Large intestine (tissue), 3 donors: ENCODE data around the gene KDM6A. TPM values are rescaled to one million over a fixed set of nuclear protein-coding genes. Genes with fewer than 3 reads are reported as not detected.
"Not testable (repeated sequence)": the region's sequence is repeated elsewhere in the genome, so short reads cannot be mapped to it uniquely, and the experiment has no call there.

Source experiments
- DNase-seq, 2 donors: peaks; one replicate each; pipeline versions ENCODE4 v3.0.0 to v3.0.0-alpha.2; 2013
- H3K27ac ChIP-seq: one replicate; pipeline ENCODE4 v1.5.1; 2013; ENCODE audit warnings: low read length
- H3K27me3 ChIP-seq: 2 replicates; pipeline ENCODE4 v1.6.1; 2013; ENCODE audit warnings: low read length; ENCODE audit not compliant: control insufficient read depth, insufficient read depth
- H3K36me3 ChIP-seq: 2 replicates; pipeline ENCODE4 v1.6.1; 2013; ENCODE audit warnings: low read length; ENCODE audit not compliant: control insufficient read depth, insufficient read depth
- H3K4me1 ChIP-seq: one replicate; pipeline ENCODE4 v1.6.1; 2013; ENCODE audit warnings: low read length; ENCODE audit not compliant: control insufficient read depth, insufficient read depth
- H3K4me3 ChIP-seq: one replicate; pipeline ENCODE4 v1.5.1; 2013; ENCODE audit warnings: low read length
- H3K9me3 ChIP-seq: one replicate; pipeline ENCODE4 v1.6.1; 2013; ENCODE audit warnings: mild to moderate bottlenecking, low read depth, low read length, moderate library complexity; ENCODE audit not compliant: control insufficient read depth
- WGBS: methylation state at CpG from one replicate; pipeline ENCODE4 v1.1.5; 2013; ENCODE audit warnings: low lambda C conversion rate; ENCODE audit not compliant: insufficient coverage; 5-methylcytosine and 5-hydroxymethylcytosine counted together
- polyA plus RNA-seq: library from polyadenylated mRNA; unstranded; fragments of 120-200 nt; gene quantifications from one replicate; pipeline ENCODE4 v1.2.1, GENCODE V29; 2013

The KDM6A gene
- polyA plus RNA-seq, 1 donor = 26.8 TPM

- Histone ChIP-seq H3K9me3 (peaks cover 2% of the 10 kb centered on the region), H3K36me3 (peaks cover 6% of the 10 kb centered on the region), H3K4me1 (no peaks in the 10 kb centered on the region), H3K27me3 (no peaks in the 10 kb centered on the region), H3K4me3 (no peak overlapping the region), H3K27ac (no peak overlapping the region)
- no peak for DNase-seq
These were observed 102.8 kb downstream of the KDM6A start for GRCh38 chrX:44975666-44976263.

GRCh38 chrX:44978976-44979375 lies 106.0 kb downstream of the KDM6A start:
- WGBS = 96% methylated on average over 2 of the region's 3 CpGs
- no peak for DNase-seq

DNA sequence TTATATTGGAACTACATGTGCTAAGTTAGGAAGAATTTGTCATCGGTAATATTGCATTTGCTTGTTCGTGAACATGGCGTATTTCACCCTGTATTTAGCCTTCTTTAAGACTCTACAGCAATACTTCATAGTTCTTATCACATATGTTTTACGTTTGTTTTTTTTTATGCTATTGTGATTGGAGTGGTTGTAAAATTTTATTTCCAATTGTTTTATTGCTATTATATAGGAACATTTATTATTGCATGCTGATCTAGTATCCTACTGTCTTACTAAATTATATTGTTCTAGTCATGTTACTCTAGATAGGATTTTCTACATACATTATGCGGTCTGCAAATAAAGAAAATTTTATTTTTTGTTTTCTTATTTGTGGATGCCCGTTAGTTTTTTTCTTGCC lies 107.4 kb downstream of the KDM6A start:
- DNase-seq = no peak
- WGBS = 100% methylated on average over 2 of the region's 6 CpGs
- Histone ChIP-seq H3K36me3 (peaks cover 6% of the 10 kb centered on the region), H3K27me3 (no peaks in the 10 kb centered on the region), H3K9me3 (peaks cover 2% of the 10 kb centered on the region), H3K4me1 (no peaks in the 10 kb centered on the region), H3K27ac (no peak overlapping the region), H3K4me3 (no peak overlapping the region)

More at GRCh38 chrX:44978976-44979375, 106.0 kb downstream of the KDM6A start:
- Histone ChIP-seq H3K27ac (no peak overlapping the region), H3K9me3 (peaks cover 2% of the 10 kb centered on the region), H3K4me1 (no peaks in the 10 kb centered on the region), H3K4me3 (no peak overlapping the region), H3K36me3 (peaks cover 6% of the 10 kb centered on the region), H3K27me3 (no peaks in the 10 kb centered on the region)

DNA sequence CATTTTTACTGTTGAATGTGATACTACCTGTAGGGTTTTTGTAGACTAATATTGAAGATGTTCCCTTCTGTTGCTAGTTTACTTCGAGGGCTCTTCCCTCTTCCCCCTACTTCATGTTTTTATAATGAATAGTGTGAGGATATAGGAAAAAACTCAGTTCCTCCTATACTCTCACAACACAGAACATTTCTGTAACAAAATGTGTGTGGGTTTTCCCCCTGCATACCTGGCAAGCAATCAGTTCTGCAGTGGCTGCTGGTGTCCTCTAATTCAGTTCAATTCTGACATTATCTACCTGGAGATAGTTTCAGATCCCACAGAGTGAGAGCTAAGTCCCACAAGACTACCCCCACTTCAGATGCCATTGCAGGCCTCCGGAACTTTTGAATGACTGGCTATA lies 107.9 kb downstream of the KDM6A start:
- Histone ChIP-seq H3K4me1 (no peaks in the 10 kb centered on the region), H3K9me3 (peaks cover 2% of the 10 kb centered on the region), H3K36me3 (peaks cover 3% of the 10 kb centered on the region), H3K27ac (no peak overlapping the region), H3K27me3 (no peaks in the 10 kb centered on the region), H3K4me3 (no peak overlapping the region)
- DNase-seq = no peak
- no CpG with 5 or more reads among the region's 2 CpGs for WGBS

GRCh38 chrX:44989995-44990770 lies 117.2 kb downstream of the KDM6A start:
- DNase-seq = peak; percentile 11 to 16
- 100% methylated on average over 1 of the region's 16 CpGs for WGBS

DNA sequence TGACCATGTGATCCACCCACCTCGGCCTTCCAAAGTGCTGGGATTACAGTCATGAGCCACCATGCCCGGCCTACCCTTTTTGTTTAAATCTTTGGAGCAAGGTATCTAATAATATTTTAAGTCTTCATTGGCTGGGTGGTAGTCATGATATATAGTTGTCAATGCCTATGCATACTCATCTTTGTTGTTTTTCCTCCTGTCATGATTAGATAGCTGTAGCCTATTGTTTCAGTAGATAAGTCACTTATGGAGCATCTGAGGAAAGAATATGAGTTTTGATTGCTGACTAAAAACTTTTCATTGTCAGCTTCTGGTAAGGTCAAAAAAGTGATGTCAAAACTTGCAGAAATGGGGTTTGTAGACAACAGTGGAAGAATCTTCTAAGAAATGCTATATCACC lies 119.8 kb downstream of the KDM6A start:
- H3K27ac ChIP-seq = no peak overlapping the region
- no peak for DNase-seq
- H3K9me3 ChIP-seq = no peaks in the 10 kb centered on the region
- WGBS = no CpG with 5 or more reads among the region's 2 CpGs
- no peak overlapping the region for H3K4me3 ChIP-seq
- no peaks in the 10 kb centered on the region for H3K36me3 ChIP-seq
- H3K27me3 ChIP-seq = no peaks in the 10 kb centered on the region
- H3K4me1 ChIP-seq = no peaks in the 10 kb centered on the region

More at GRCh38 chrX:44989995-44990770, 117.2 kb downstream of the KDM6A start:
- H3K9me3 ChIP-seq = no peaks in the 10 kb centered on the region
- H3K36me3 ChIP-seq = no peaks in the 10 kb centered on the region
- no peaks in the 10 kb centered on the region for H3K4me1 ChIP-seq
- H3K27me3 ChIP-seq = no peaks in the 10 kb centered on the region
- H3K27ac ChIP-seq = no peak overlapping the region
- H3K4me3 ChIP-seq = no peak overlapping the region

- WGBS = no CpG with 5 or more reads among the region's 2 CpGs
- H3K9me3 ChIP-seq = no peaks in the 10 kb centered on the region
- H3K4me3 ChIP-seq = no peak overlapping the region
- H3K36me3 ChIP-seq = no peaks in the 10 kb centered on the region
- no peaks in the 10 kb centered on the region for H3K27me3 ChIP-seq
- no peaks in the 10 kb centered on the region for H3K4me1 ChIP-seq
- H3K27ac ChIP-seq = no peak overlapping the region
- no peak for DNase-seq
These were observed 123.3 kb downstream of the KDM6A start for GRCh38 chrX:44996277-44996676.

DNA sequence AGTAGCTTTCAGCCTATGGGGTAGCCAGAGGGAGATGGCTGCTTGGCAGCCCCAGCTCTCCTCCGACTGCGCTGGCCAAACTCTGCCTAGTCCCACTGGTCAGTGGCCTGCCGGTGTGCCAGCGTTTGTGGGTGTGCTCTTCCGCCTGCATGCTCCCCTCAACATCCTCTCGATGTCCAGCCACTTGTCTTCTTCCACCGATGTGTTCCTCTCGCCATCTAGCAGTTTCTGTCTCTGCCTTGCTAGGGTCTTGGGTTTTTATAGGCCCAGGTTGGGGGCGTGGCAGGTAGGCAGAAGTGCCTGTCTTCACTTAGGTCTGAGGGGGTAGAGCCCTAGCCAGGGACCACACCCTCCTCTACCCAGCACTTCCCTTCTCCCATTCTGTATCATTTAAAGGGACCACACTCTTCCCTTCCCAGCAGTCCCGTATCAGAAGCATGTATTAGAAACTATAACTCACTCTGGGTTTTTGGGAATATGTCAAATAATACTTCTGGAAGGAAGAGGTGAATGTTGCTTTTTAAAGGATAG lies 124.4 kb downstream of the KDM6A start:
- H3K36me3 ChIP-seq = no peaks in the 10 kb centered on the region
- H3K27ac ChIP-seq = no peak overlapping the region
- WGBS = no CpG with 5 or more reads among the region's 10 CpGs
- no peaks in the 10 kb centered on the region for H3K27me3 ChIP-seq
- H3K4me3 ChIP-seq = no peak overlapping the region
- no peaks in the 10 kb centered on the region for H3K9me3 ChIP-seq
- DNase-seq = peak in 1 of 2 donors; percentile 5
- H3K4me1 ChIP-seq = no peaks in the 10 kb centered on the region

GRCh38 chrX:44997888-44998287 lies 124.9 kb downstream of the KDM6A start:
- no peak for DNase-seq
- WGBS = no CpG with 5 or more reads among the region's 1 CpG
- H3K27me3 ChIP-seq = no peaks in the 10 kb centered on the region
- no peak overlapping the region for H3K27ac ChIP-seq
- no peaks in the 10 kb centered on the region for H3K9me3 ChIP-seq
- no peaks in the 10 kb centered on the region for H3K4me1 ChIP-seq
- no peak overlapping the region for H3K4me3 ChIP-seq
- no peaks in the 10 kb centered on the region for H3K36me3 ChIP-seq

DNA sequence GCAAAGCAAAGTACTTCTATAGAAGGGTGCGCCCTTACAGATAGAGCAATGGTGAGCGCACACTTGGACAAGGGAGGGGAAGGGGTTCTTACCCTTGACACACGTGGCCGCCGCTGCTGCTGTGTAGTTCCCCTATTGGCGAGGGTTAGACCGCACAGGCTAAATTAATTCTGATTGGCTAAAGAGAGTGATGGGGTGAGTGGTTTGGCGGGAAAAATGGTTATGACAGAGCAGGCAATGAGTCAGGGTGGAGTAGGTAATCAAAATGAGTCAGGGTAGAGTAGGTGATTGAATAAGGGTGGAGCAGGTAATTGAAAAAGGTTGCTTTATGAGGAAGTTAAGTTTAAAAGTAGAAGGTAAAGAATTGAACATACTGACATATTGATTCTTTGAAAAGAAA lies 126.2 kb downstream of the KDM6A start:
- DNase-seq, H3K4me1 ChIP-seq, H3K27ac ChIP-seq, H3K9me3 ChIP-seq, H3K27me3 ChIP-seq, H3K4me3 ChIP-seq, H3K36me3 ChIP-seq: not testable (repeated sequence)
- 80% methylated on average over 1 of the region's 8 CpGs for WGBS
